AG04450 (cell line): ENCODE measurements around the gene RETREG2. TPM values are rescaled to one million over a fixed set of nuclear protein-coding genes. Genes with fewer than 3 reads are reported as not detected.

Source experiments
- CTCF ChIA-PET: fragments of 300-600, 350-600 bp; formaldehyde crosslinking; extraction: SDS; loops from one replicate; lab custom pipeline; 2022; ENCODE audit warnings: antibody characterized with exemption, inconsistent platforms; lab: Charles Lee
- POLR2A ChIA-PET: fragments of 350-600 bp; formaldehyde crosslinking; extraction: SDS; loops from one replicate; lab custom pipeline; 2021; ENCODE audit warnings: antibody characterized with exemption, inconsistent platforms; lab: Yijun Ruan, JAX
- DNase-seq: peaks from one replicate; pipeline ENCODE4 v3.0.0-alpha.2; 2011; ENCODE audit warnings: low read depth, low spot score
- H3K27ac ChIP-seq: one replicate; pipeline ENCODE4 v1.5.1; 2012; ENCODE audit warnings: low read depth, low read length, control low read depth
- H3K27me3 ChIP-seq: one replicate; pipeline ENCODE4 v1.6.0; 2012; ENCODE audit warnings: low read length; ENCODE audit not compliant: control insufficient read depth, insufficient read depth
- H3K4me3 ChIP-seq: 2 replicates; pipeline ENCODE4 v1.5.1; 2011; ENCODE audit warnings: mild to moderate bottlenecking, low read depth, low read length, control low read depth
- H3K9me3 ChIP-seq: 2 replicates; pipeline ENCODE4 v1.5.1; 2012; ENCODE audit warnings: low read length; ENCODE audit not compliant: control insufficient read depth, insufficient read depth
- CTCF ChIP-seq: IDR thresholded peaks from 2 replicates; pipeline ENCODE4 v1.5.1; 2011; ENCODE audit warnings: low read depth, low read length, control low read depth, inconsistent platforms
- polyA plus RNA-seq: library from polyadenylated mRNA; depleted of rRNA; stranded (reverse); fragments of >200 nt; gene quantifications from 2 replicates; pipeline ENCODE4 v1.2.3, GENCODE V29; 2011

Gene RETREG2
- polyA plus RNA-seq, 1 experiment, result 71.7 TPM

DNA sequence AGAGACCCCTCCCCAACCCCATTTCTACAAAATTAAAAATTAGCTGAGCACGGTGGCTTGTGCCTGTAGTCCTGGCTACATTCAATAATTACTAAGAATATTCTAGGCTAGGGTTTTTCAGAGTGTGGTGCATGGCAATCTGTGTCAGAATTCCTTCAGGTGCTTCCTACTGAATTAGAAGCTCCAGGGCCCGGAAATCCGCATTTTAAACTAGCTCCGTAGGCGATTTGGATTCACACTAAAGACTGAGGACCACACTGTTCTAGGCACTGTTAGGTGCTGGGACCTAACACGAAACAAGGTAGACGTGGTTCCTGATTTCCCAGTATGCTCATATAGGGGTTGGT, 27.9 kb downstream of the RETREG2 start:
- H3K27me3 ChIP-seq, result no peaks in the 10 kb centered on the region
- no peak for DNase-seq
- peak overlapping the region; percentile 52 for H3K27ac ChIP-seq
- H3K9me3 ChIP-seq, result peaks cover 3% of the 10 kb centered on the region
- H3K4me3 ChIP-seq, result peak overlapping the region; percentile 80
- TF ChIP-seq CTCF, result no peak
- POLR2A ChIA-PET, result interaction anchor here (1.0 to 3.6 kb wide), 7 partner anchors 12 to 43 kb away, joined by 3 to 37 read pairs (median 4); partner anchors contain the start of genes ABCB6, CNPPD1, GLB1L and STK16
- CTCF ChIA-PET, result interaction anchor here (0.6 to 1.9 kb wide), 7 partner anchors 30 to 307 kb away, joined by 3 to 5 read pairs (median 3); partner anchors contain the start of gene CNPPD1

DNA sequence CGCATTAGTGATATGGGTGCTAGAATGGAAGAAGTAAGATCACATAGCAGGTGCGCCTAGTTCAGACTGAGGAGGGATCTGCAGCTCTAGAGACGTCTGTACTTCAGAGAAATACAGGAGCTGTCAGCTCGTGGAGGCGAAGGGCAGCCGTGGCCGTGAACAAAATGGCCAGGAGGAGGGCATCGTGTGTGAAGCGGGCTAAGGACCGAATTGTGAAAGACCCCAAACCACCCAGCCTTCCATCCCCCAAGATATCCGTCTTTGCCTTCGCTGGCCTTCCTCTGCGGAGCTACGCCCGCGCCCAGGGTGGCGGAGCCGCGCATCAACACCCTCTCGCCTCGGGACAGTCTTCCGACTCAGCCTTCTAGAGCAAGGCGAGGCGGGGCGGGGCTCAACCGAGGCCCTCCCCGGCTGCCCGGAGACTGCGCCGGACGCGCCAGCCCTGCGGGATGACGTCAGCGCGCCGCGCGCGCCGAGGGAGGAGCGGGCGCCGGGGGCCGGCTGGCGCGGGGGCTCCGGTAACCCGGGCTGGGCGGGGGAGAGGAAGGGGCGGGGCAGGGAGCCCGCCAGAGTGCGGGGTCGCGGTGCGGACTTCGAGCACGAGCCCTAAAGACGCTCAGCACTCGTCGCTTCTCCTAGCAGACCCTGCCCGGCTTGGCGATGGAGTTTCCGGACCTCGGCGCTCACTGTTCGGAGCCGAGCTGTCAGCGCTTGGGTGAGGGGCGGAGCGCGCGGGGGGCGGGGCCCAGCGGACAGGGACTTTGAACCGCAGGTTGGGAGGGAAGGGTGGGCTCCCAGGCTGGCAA, 28.5 kb downstream of the RETREG2 start, which contains the start of gene ZFAND2B:
Gene ZFAND2B (plus strand): TSS at position 455 of the 806 bp plus-strand sequence. CDS start 206 bp downstream, at position 661.
- Histone ChIP-seq H3K27ac (peak within 1 kb of the TSS; percentile 78), H3K4me3 (peak within 1 kb of the TSS; percentile 83), H3K27me3 (no peaks in the 10 kb centered on the region), H3K9me3 (peaks cover under 1% of the 10 kb centered on the region)
- ChIA-PET CTCF (interaction anchor here (0.6 to 2.6 kb wide), 8 partner anchors 30 to 308 kb away, joined by 3 to 9 read pairs (median 3); partner anchors contain the start of gene CNPPD1), POLR2A (interaction anchor here (0.6 to 3.6 kb wide), 10 partner anchors 9 to 182 kb away, joined by 3 to 37 read pairs (median 4); partner anchors contain the start of genes ABCB6, CNPPD1, GLB1L and STK16)
- DNase-seq, result peak; percentile 69
- TF ChIP-seq CTCF, result no peak; the same call in 1 of the 2 replicates

DNA sequence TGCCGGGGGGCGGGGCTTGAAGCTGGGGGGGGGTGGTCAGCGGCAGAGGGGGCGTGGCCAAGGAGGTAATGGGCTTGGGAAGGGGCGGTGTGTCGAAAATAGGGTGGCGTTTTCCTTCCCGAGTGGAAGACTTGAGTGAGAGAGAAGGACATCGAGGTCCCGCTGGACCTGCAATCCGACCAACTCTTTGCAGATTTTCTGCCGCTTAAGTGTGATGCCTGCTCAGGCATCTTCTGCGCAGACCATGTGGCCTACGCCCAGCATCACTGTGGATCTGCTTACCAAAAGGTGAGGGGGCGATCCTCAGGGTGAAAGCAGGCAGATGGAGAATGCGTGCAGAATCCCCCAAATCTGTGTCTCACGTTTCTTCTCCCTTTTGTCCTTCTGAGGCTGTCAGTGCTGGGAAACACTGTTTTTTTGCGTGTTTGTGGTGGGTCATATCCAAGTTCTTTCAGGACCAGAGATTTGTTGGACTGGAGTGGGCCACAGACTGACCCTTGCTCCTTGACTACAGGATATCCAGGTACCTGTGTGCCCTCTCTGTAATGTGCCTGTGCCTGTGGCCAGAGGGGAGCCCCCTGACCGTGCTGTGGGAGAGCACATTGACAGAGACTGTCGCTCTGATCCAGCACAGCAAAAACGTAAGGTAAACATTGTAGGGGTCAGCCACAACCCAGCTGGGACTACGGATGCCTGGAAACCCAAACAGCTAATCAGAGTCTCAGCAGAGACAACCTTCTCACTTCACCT, 29.2 kb downstream of the RETREG2 start:
- CTCF ChIA-PET, result interaction anchor here (1.8 to 2.6 kb wide), 3 partner anchors 48 to 88 kb away, joined by 5 to 9 read pairs (median 6); partner anchors contain the start of gene NHEJ1
- Histone ChIP-seq H3K27me3 (no peaks in the 10 kb centered on the region), H3K4me3 (peak overlapping the region; percentile 83), H3K27ac (peak overlapping the region; percentile 78), H3K9me3 (no peaks in the 10 kb centered on the region; the same call in none of the 2 replicates)
- TF ChIP-seq CTCF, result no peak
- DNase-seq, result no peak
- POLR2A ChIA-PET, result interaction anchor here (0.5 to 3.6 kb wide), 11 partner anchors 8 to 181 kb away, joined by 3 to 37 read pairs (median 3); partner anchors contain the start of genes ABCB6, ANKZF1, ATG9A and CNPPD1

DNA sequence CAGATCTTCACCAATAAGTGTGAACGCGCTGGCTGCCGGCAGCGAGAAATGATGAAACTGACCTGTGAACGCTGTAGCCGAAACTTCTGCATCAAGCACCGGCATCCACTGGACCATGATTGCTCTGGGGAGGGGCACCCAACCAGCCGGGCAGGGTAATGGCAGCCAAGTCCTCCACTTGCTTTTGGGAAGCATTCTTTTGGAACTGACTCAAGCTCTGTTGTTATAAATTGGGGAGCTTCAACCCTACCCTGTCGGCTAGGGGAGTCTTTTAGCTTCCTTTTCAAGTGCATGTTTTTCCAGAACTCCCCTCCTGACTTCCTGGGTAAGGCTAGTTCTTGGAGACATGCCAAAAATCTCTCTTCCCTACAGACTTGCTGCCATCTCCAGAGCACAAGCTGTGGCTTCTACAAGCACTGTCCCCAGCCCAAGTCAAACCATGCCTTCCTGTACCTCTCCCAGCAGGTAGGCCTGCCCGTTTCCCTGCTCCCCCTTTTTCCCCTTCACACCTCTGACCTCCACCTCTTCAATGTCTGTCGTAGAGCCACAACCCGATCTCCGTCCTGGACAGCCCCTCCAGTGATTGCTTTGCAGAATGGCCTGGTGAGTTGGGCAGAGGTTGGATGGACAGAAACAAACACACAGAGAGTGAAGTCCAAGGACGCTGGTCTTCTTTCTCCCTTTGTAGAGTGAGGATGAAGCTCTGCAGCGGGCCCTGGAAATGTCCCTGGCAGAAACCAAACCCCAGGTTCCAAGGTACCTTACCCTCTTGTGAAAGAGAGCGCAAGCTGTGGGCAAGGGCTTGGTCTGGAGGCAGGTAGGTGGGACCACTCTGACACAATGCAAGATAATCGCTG, 30.0 kb downstream of the RETREG2 start:
- peak overlapping the region; percentile 83 for H3K4me3 ChIP-seq
- no peak for DNase-seq
- ChIA-PET POLR2A (interaction anchor here (0.5 to 3.6 kb wide), 6 partner anchors 10 to 181 kb away, joined by 3 to 37 read pairs (median 3); partner anchors contain the start of genes ABCB6, ANKZF1 and ATG9A), CTCF (interaction anchor here (0.8 to 2.6 kb wide), 3 partner anchors 37 to 87 kb away, joined by 4 to 9 read pairs (median 6); partner anchors contain the start of gene NHEJ1)
- H3K9me3 ChIP-seq, result no peaks in the 10 kb centered on the region; the same call in none of the 2 replicates
- peak overlapping the region; percentile 39 for H3K27ac ChIP-seq
- no peak for TF ChIP-seq CTCF
- no peaks in the 10 kb centered on the region for H3K27me3 ChIP-seq
